ENCODE measurements around the gene MGAT4A.

DNA sequence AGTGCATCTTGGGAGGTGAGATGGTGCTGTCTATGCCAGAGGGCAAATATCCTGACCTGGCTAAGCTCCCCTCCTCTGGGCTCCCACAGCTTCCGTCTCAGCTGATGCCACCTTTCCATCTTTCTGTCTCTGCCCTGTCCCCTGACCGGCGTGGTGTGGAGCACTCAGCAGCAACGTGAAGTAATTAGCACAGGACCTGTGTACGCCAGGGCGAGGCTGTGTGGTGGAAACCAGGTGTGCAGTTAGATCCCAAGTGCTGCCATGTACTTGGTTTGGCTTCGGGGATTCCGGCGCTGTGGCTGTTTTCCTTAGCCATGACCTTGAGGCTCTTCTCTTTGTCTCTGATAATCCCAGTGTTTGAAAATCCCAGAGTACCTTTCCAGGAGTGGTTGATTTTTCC, 159.1 kb downstream of the MGAT4A start:
- TF ChIP-seq, protein P1, sequence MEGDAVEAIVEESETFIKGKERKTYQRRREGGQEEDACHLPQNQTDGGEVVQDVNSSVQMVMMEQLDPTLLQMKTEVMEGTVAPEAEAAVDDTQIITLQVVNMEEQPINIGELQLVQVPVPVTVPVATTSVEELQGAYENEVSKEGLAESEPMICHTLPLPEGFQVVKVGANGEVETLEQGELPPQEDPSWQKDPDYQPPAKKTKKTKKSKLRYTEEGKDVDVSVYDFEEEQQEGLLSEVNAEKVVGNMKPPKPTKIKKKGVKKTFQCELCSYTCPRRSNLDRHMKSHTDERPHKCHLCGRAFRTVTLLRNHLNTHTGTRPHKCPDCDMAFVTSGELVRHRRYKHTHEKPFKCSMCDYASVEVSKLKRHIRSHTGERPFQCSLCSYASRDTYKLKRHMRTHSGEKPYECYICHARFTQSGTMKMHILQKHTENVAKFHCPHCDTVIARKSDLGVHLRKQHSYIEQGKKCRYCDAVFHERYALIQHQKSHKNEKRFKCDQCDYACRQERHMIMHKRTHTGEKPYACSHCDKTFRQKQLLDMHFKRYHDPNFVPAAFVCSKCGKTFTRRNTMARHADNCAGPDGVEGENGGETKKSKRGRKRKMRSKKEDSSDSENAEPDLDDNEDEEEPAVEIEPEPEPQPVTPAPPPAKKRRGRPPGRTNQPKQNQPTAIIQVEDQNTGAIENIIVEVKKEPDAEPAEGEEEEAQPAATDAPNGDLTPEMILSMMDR (IDR thresholded peaks at IDR 0.05): no peak
- TF ChIP-seq POLR2A (IDR thresholded peaks at IDR 0.05): no peak

Measured in esophagus squamous epithelium (tissue), 4 donors.